ENCODE data around the gene RBM28.

Gene RBM28

GRCh38 chr7:128268233-128268632 is 75.5 kb downstream of the RBM28 start:
- TF ChIP-seq CTCF (conservative IDR thresholded peaks at IDR 0.05; ENCODE audit: low read length): no peak
- no peak overlapping the region for H3K4me3 ChIP-seq (ENCODE audit: low read length)
- no peak for DNase-seq (ENCODE audit: low read depth)

- peak overlapping the region; percentile 23 for H3K4me3 ChIP-seq (ENCODE audit: low read length)
- no peak for TF ChIP-seq CTCF (conservative IDR thresholded peaks at IDR 0.05; ENCODE audit: low read length)
- DNase-seq (ENCODE audit: low read depth): no peak
These were observed 76.1 kb downstream of the RBM28 start for GRCh38 chr7:128267595-128267924.

- TF ChIP-seq CTCF (conservative IDR thresholded peaks at IDR 0.05; ENCODE audit: low read length): no peak
- peak overlapping the region; percentile 23 for H3K4me3 ChIP-seq (ENCODE audit: low read length)
- peak; percentile 77 for DNase-seq (ENCODE audit: low read depth)
These were observed 76.7 kb downstream of the RBM28 start for GRCh38 chr7:128266883-128267594.

- peak overlapping the region; percentile 23; the same call in 1 of the 2 replicates for H3K4me3 ChIP-seq (ENCODE audit: low read length)
- DNase-seq (ENCODE audit: low read depth): no peak
- TF ChIP-seq CTCF (conservative IDR thresholded peaks at IDR 0.05; ENCODE audit: low read length): no peak
These were observed 77.2 kb downstream of the RBM28 start for GRCh38 chr7:128266529-128266882.

- TF ChIP-seq CTCF (conservative IDR thresholded peaks at IDR 0.05; ENCODE audit: low read length): no peak
- DNase-seq (ENCODE audit: low read depth): no peak
- H3K4me3 ChIP-seq (ENCODE audit: low read length): no peak overlapping the region
These were observed 77.8 kb downstream of the RBM28 start for GRCh38 chr7:128265906-128266300.

- H3K4me3 ChIP-seq (ENCODE audit: low read length): no peak overlapping the region
- DNase-seq (ENCODE audit: low read depth): no peak
- TF ChIP-seq CTCF (conservative IDR thresholded peaks at IDR 0.05; ENCODE audit: low read length): no peak
These were observed 78.4 kb downstream of the RBM28 start for GRCh38 chr7:128265156-128265905.

GRCh38 chr7:128264477-128264876 is 79.2 kb downstream of the RBM28 start:
- no peak overlapping the region for H3K4me3 ChIP-seq (ENCODE audit: low read length)
- no peak for DNase-seq (ENCODE audit: low read depth)
- no peak for TF ChIP-seq CTCF (conservative IDR thresholded peaks at IDR 0.05; ENCODE audit: low read length)

Data from AG10803 (cell line).